ENCODE data around the gene SMIM44.

SMIM44 gene

GRCh38 chr19:3517638-3518037, 34.4 kb upstream of the SMIM44 start:
- H3K4me3 ChIP-seq (ENCODE audit: low read length) = no peak overlapping the region
- TF ChIP-seq, protein P1, sequence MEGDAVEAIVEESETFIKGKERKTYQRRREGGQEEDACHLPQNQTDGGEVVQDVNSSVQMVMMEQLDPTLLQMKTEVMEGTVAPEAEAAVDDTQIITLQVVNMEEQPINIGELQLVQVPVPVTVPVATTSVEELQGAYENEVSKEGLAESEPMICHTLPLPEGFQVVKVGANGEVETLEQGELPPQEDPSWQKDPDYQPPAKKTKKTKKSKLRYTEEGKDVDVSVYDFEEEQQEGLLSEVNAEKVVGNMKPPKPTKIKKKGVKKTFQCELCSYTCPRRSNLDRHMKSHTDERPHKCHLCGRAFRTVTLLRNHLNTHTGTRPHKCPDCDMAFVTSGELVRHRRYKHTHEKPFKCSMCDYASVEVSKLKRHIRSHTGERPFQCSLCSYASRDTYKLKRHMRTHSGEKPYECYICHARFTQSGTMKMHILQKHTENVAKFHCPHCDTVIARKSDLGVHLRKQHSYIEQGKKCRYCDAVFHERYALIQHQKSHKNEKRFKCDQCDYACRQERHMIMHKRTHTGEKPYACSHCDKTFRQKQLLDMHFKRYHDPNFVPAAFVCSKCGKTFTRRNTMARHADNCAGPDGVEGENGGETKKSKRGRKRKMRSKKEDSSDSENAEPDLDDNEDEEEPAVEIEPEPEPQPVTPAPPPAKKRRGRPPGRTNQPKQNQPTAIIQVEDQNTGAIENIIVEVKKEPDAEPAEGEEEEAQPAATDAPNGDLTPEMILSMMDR (IDR thresholded peaks at IDR 0.05; ENCODE audit: insufficient read depth, low read depth, low read length, missing control alignments) = no peak
- DNase-seq (ENCODE audit: low read depth) = no peak

GRCh38 chr19:3516675-3517207, 33.5 kb upstream of the SMIM44 start:
- H3K4me3 ChIP-seq (ENCODE audit: low read length) = no peak overlapping the region
- DNase-seq (ENCODE audit: low read depth) = peak; percentile 51
- TF ChIP-seq, protein P1 (IDR thresholded peaks at IDR 0.05; ENCODE audit: insufficient read depth, low read depth, low read length, missing control alignments) = no peak

DNA sequence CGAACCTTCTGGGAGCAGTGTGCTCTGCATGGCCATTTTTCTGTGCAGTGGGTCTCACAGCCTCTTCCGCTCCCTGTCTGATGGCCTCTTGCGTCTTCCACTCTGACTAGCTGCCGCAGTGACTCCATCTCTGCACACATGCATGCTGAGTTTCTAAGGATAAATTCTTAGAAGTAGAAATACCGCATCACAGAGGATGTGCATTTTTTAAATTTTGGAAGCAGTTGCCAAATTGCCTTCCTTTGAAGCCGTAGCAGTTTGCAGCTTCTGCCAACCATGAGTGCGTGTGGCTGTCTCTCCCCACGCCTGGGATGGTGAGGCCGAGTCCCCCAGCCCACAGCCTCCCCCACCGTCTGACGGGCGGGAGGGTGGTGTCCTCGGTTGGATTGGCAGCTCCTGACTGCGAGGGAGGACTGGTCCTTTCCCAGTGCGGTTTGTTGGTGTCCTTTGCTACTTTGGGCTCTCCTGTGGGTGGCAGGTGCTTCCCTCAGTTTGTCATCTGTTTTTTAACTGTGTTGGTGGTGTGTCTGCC, 32.7 kb upstream of the SMIM44 start:
- H3K4me3 ChIP-seq (ENCODE audit: low read length) = no peak overlapping the region
- no peak for DNase-seq (ENCODE audit: low read depth)
- TF ChIP-seq, protein P1 (IDR thresholded peaks at IDR 0.05; ENCODE audit: insufficient read depth, low read depth, low read length, missing control alignments) = no peak

DNA sequence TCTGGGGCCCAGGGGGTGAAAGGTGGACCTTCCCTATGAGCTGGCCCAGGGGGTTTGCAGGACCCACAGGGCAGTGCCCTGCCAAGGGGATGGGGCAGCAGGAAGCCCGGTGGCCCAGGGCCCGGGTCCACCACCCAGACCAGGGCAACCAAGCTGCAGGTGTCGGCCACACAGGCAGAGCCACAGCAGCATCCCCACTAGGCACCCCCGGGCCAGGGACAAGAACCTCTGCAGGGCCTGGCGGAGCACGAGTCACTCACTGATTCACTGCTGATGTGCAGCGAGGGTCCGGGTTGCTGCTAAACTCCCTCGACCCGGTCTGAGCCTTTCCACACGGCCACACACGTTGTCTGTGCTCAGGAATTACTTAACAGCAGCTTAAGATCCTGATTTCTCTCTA, 31.7 kb upstream of the SMIM44 start:
- TF ChIP-seq, protein P1 (IDR thresholded peaks at IDR 0.05; ENCODE audit: insufficient read depth, low read depth, low read length, missing control alignments) = no peak
- H3K4me3 ChIP-seq (ENCODE audit: low read length) = no peak overlapping the region
- DNase-seq (ENCODE audit: low read depth) = no peak

DNA sequence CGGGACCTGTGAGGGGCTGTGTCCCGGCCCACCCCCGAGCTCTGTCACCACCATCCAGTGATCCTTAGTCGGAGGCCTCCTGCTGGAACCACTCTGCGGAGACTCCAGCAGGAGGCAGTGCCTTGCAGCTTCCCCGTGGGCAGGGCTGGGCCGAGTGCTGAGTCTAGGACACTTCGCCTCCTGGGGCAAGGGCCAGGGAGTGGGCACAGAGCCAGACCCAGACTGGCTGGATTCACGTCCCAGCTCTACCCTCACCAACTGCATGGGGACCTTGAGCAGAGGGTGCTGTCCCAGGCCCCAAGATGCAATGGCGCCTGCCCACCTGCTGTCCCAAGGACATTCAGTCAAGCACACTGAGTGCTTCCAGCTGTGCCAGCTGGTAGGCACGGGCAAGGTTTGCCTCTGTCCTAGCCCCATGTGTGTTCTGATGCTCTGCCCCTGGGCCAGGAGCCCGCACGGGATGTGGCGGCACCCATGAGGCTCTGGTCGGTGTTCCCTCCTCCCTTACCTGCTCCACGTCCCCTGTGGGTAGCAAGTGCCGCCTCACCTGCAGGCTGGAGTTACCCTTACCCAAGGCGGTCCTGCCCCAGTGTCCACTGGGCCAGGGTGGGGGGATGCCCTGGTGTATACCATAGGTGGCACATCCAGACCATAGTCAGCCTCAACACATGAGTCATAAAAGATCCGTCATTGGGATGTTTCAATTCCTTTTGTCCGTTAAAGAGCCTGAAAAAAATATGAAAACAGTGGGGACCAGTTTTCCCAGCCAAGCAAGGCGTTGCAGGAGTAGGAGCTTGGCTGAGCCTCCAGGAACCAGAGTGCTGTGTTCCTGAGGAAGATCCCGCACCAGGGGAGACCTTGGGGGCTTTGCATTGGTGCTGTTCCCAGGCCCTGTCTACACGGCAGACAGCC, 30.2 kb upstream of the SMIM44 start:
- no peak overlapping the region for H3K4me3 ChIP-seq (ENCODE audit: low read length)
- TF ChIP-seq, protein P1 (IDR thresholded peaks at IDR 0.05; ENCODE audit: insufficient read depth, low read depth, low read length, missing control alignments) = no peak
- no peak for DNase-seq (ENCODE audit: low read depth)

GRCh38 chr19:3512562-3513228, 29.5 kb upstream of the SMIM44 start:
- no peak for DNase-seq (ENCODE audit: low read depth)
- TF ChIP-seq, protein P1 (IDR thresholded peaks at IDR 0.05; ENCODE audit: insufficient read depth, low read depth, low read length, missing control alignments) = no peak
- no peak overlapping the region for H3K4me3 ChIP-seq (ENCODE audit: low read length)

Data from epithelial cell of esophagus (primary cell).